Measurements from ENCODE around the gene DNAJB9.

DNA sequence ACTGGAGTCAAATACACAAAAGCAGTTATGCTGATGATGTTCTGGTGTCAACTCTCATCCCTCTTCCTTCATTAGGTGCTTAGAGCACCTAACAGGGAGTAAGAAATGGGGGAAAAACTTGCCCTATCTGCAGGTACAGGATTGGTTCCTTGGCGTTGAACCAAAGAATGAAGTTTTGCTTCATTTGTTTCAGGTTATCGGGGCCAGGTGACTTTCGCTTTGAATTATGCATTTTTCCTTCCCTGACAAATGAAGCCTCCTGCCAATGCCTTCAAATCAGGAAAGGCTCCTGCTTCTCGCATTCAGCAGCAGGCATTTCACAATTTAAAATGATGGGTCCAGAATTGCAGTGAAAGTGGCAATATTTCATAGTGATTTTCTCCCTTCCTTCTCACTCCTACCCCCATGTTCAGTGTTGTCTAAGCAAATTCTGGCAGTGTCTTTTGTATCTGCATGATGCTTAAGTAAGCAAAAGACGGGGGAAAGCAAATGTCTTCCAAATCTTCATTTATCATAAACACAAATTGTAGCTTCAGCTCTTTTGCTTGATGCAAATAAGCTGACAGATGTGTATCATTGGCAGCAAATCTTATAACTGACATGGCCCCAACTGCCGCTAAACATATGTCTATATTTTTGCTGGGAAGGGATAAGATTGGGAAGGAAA is 29.4 kb downstream of the DNAJB9 start:
- TF ChIP-seq TEAD4 (IDR thresholded peaks at IDR 0.05) (no peak), TAF1 (IDR thresholded peaks at IDR 0.05; ENCODE audit: low read depth) (no peak), REST (IDR thresholded peaks at IDR 0.05; ENCODE audit: low read depth) (no peak), USF1 (IDR thresholded peaks at IDR 0.05) (no peak), RAD21 (IDR thresholded peaks at IDR 0.05; ENCODE audit: low read depth) (no peak), TCF12 (IDR thresholded peaks at IDR 0.05; ENCODE audit: low read depth) (no peak), CREB1 (IDR thresholded peaks at IDR 0.05; ENCODE audit: low read depth) (no peak), EGR1 (IDR thresholded peaks at IDR 0.05) (no peak), EP300 (IDR thresholded peaks at IDR 0.05; ENCODE audit: borderline replicate concordance) (no peak), CEBPB (IDR thresholded peaks at IDR 0.05) (no peak), FOXM1 (IDR thresholded peaks at IDR 0.05; ENCODE audit: borderline replicate concordance, low read depth) (no peak), YY1 (IDR thresholded peaks at IDR 0.05; ENCODE audit: low read depth) (no peak)
- TF ChIP-seq, protein P1, sequence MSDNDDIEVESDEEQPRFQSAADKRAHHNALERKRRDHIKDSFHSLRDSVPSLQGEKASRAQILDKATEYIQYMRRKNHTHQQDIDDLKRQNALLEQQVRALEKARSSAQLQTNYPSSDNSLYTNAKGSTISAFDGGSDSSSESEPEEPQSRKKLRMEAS (IDR thresholded peaks at IDR 0.05): no peak
